Colonic mucosa (tissue), 4 donors: ENCODE measurements around the gene GNG4. TPM values are rescaled to one million over a fixed set of nuclear protein-coding genes. Genes with fewer than 3 reads are reported as not detected.

Experiments
- DNase-seq: peaks from one replicate; pipeline ENCODE4 v3.0.0-alpha.2; 2020
- H3K27ac ChIP-seq: fragments of 200-600 bp; one replicate; pipeline ENCODE4 v1.8.0; 2021
- H3K27me3 ChIP-seq: fragments of 200-600 bp; one replicate; pipeline ENCODE4 v1.8.0; 2021
- H3K36me3 ChIP-seq: fragments of 200-600 bp; one replicate; pipeline ENCODE4 v1.8.0; 2021
- H3K4me1 ChIP-seq: fragments of 200-600 bp; one replicate; pipeline ENCODE4 v1.8.0; 2021; ENCODE audit warnings: mild to moderate bottlenecking
- H3K4me3 ChIP-seq: fragments of 200-600 bp; one replicate; pipeline ENCODE4 v1.8.0; 2021
- H3K9ac ChIP-seq, 2 donors: one replicate each; pipeline ENCODE4 v1.7.0; 2013; ENCODE audit warnings: control low read depth in 2 of 2, low read depth in 2 of 2, low read length in 2 of 2
- H3K9me3 ChIP-seq: fragments of 200-600 bp; one replicate; pipeline ENCODE4 v1.8.0; 2021
- intact Hi-C: fragments of 100-400 bp; cut with DNase I; formaldehyde crosslinking; loops from one replicate; pipeline ENCODE4 v1.14.1; 2022
- total RNA-seq, 2 donors: library from RNA; stranded (reverse); fragmentation: NEBNext Ultra II Directional in 1 of 2; extraction: Animal tissue kit (Norgen Biotek cat#: 25700) in 1 of 2; gene quantifications; one replicate each; pipeline ENCODE4 v1.2.1, GENCODE V29; 2021
- TF ChIP-seq, protein P1 (sequence below): fragments of 200-600 bp; IDR thresholded peaks from one replicate; pipeline ENCODE4 v1.8.0; 2022; ENCODE audit warnings: antibody characterized with exemption, mild to moderate bottlenecking
- donor health status: healthy.
- donor health status: DM: no; HTN: no; CAD: no.
- donor health status: DM: no; HTN: no; CAD: no.

Gene GNG4
- total RNA-seq, 2 donors from 2014 or later = 6.9 to 10.0 TPM

GRCh38 chr1:235504122-235504493, 145.5 kb downstream of the GNG4 start, which contains the start of gene B3GALNT2:
Gene B3GALNT2 (minus strand): TSS chr1:235504452. CDS start chr1:235504252, 200 bp downstream.
- intact Hi-C loops = no loop called here
- TF ChIP-seq, protein P1, sequence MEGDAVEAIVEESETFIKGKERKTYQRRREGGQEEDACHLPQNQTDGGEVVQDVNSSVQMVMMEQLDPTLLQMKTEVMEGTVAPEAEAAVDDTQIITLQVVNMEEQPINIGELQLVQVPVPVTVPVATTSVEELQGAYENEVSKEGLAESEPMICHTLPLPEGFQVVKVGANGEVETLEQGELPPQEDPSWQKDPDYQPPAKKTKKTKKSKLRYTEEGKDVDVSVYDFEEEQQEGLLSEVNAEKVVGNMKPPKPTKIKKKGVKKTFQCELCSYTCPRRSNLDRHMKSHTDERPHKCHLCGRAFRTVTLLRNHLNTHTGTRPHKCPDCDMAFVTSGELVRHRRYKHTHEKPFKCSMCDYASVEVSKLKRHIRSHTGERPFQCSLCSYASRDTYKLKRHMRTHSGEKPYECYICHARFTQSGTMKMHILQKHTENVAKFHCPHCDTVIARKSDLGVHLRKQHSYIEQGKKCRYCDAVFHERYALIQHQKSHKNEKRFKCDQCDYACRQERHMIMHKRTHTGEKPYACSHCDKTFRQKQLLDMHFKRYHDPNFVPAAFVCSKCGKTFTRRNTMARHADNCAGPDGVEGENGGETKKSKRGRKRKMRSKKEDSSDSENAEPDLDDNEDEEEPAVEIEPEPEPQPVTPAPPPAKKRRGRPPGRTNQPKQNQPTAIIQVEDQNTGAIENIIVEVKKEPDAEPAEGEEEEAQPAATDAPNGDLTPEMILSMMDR = no peak

GRCh38 chr1:235503403-235504121, 146.0 kb downstream of the GNG4 start:
- peak; percentile 65 for DNase-seq
- H3K36me3 ChIP-seq = no peaks in the 10 kb centered on the region
- no peaks in the 10 kb centered on the region for H3K9me3 ChIP-seq
- H3K4me3 ChIP-seq = peak overlapping the region; percentile 85
- peaks cover 3% of the 10 kb centered on the region for H3K4me1 ChIP-seq
- TF ChIP-seq, protein P1 = no peak
- peak overlapping the region; percentile 96 for H3K27ac ChIP-seq
- peak overlapping the region; percentile 83 to 91 for H3K9ac ChIP-seq
- no peaks in the 10 kb centered on the region for H3K27me3 ChIP-seq
- intact Hi-C loops = no loop called here

More at GRCh38 chr1:235504122-235504493, 145.5 kb downstream of the GNG4 start, which contains the start of gene B3GALNT2:
- Histone ChIP-seq H3K4me1 (peaks cover 3% of the 10 kb centered on the region), H3K36me3 (no peaks in the 10 kb centered on the region), H3K4me3 (peak within 1 kb of the TSS; percentile 85), H3K9me3 (no peaks in the 10 kb centered on the region), H3K27me3 (no peaks in the 10 kb centered on the region), H3K9ac (peak within 1 kb of the TSS; percentile 91 to 93), H3K27ac (peak within 1 kb of the TSS; percentile 96)
- DNase-seq = no peak

GRCh38 chr1:235502601-235503402, 146.8 kb downstream of the GNG4 start:
- H3K9ac ChIP-seq = peak overlapping the region; percentile 47 to 91
- peak overlapping the region; percentile 96 for H3K27ac ChIP-seq
- no peaks in the 10 kb centered on the region for H3K27me3 ChIP-seq
- intact Hi-C loops = no loop called here
- H3K4me1 ChIP-seq = peaks cover 3% of the 10 kb centered on the region
- H3K4me3 ChIP-seq = peak overlapping the region; percentile 85
- TF ChIP-seq, protein P1 = no peak
- no peak for DNase-seq
- H3K36me3 ChIP-seq = no peaks in the 10 kb centered on the region
- no peaks in the 10 kb centered on the region for H3K9me3 ChIP-seq

DNA sequence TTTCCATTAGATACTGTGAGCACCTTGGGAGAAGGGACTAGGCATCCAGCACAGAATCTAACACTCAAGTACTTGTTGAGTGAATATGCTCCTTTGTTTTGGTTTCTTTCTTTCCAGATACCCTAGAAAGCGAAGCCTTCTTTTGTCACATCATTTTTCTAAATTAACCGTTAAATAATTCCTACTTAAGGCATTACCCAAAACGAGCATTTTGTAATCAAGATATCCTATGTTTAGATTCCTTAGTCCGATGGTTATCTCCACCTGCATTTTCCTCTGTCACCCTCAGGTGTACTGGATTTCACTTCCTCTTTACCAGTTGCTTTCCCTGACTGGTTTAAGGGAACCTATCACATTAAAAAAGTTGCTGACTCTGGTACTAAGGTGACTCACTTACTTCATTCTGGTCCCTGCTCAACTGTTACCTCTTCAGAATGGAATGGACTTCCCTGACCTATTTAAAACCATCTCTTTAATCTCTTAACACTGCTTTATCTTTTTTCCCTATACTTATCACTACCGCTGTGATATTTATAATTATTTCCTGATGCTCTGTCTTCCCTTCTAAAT, 148.5 kb downstream of the GNG4 start:
- Histone ChIP-seq H3K36me3 (no peaks in the 10 kb centered on the region), H3K27me3 (no peaks in the 10 kb centered on the region), H3K27ac (no peak overlapping the region), H3K4me3 (no peak overlapping the region), H3K4me1 (peaks cover 3% of the 10 kb centered on the region), H3K9ac (no peak overlapping the region), H3K9me3 (no peaks in the 10 kb centered on the region)
- TF ChIP-seq, protein P1 = no peak
- no peak for DNase-seq
- intact Hi-C loops = no loop called here

Other genes starting within 250 kb of the GNG4 start
- 10 to 100 TPM; 17.7 to 24.9 TPM for gene B3GALNT2, start 145.3 kb downstream of the GNG4 start, total RNA-seq
- gene LYST, start 217.1 kb upstream of the GNG4 start, total RNA-seq = 10 to 100 TPM; 13.7 to 20.0 TPM